Kidney epithelial cell (primary cell): ENCODE measurements around the gene TECR. TPM values are rescaled to one million over a fixed set of nuclear protein-coding genes. Genes with fewer than 3 reads are reported as not detected.

Experiments
- DNase-seq: peaks from one replicate; pipeline ENCODE4 v3.0.0-alpha.2; 2010; ENCODE audit warnings: low read depth
- H3K27me3 ChIP-seq: 2 replicates; pipeline ENCODE4 v1.6.0; 2011; ENCODE audit warnings: low read length; ENCODE audit not compliant: control insufficient read depth, insufficient read depth
- H3K36me3 ChIP-seq: 2 replicates; pipeline ENCODE4 v1.5.1; 2011; ENCODE audit warnings: low read length; ENCODE audit not compliant: control insufficient read depth, insufficient read depth
- H3K4me3 ChIP-seq: 2 replicates; pipeline ENCODE4 v1.5.1; 2011; ENCODE audit warnings: low read depth, mild to moderate bottlenecking, control low read depth, low read length
- CTCF ChIP-seq: IDR thresholded peaks from 2 replicates; pipeline ENCODE4 v1.5.1; 2011; ENCODE audit warnings: mild to moderate bottlenecking, moderate library complexity, low read length, control low read depth, inconsistent platforms; ENCODE audit not compliant: insufficient read depth, poor library complexity, severe bottlenecking
- total RNA-seq: library from RNA; depleted of rRNA; stranded (reverse); fragments of >200 nt; gene quantifications from 2 replicates; pipeline ENCODE4 v1.2.3, GENCODE V29; 2015

Gene TECR
- total RNA-seq, 1 donor from 2014 or later = 55.0 TPM

GRCh38 chr19:14519245-14519859 is 10.0 kb upstream of the TECR start:
- DNase-seq = no peak
- no peaks in the 10 kb centered on the region for H3K36me3 ChIP-seq
- no peak for TF ChIP-seq CTCF
- no peaks in the 10 kb centered on the region for H3K27me3 ChIP-seq
- H3K4me3 ChIP-seq = no peak overlapping the region

- no peak overlapping the region for H3K4me3 ChIP-seq
- DNase-seq = peak; percentile 95
- TF ChIP-seq CTCF = no peak
These were observed 9.5 kb upstream of the TECR start for GRCh38 chr19:14519860-14520407.

GRCh38 chr19:14520543-14520942 is 8.9 kb upstream of the TECR start:
- no peak for DNase-seq
- no peaks in the 10 kb centered on the region for H3K27me3 ChIP-seq
- no peak for TF ChIP-seq CTCF
- no peak overlapping the region for H3K4me3 ChIP-seq
- H3K36me3 ChIP-seq = no peaks in the 10 kb centered on the region

More at GRCh38 chr19:14519860-14520407, 9.5 kb upstream of the TECR start:
- H3K36me3 ChIP-seq = no peaks in the 10 kb centered on the region
- no peaks in the 10 kb centered on the region for H3K27me3 ChIP-seq

GRCh38 chr19:14525729-14526128 is 3.7 kb upstream of the TECR start:
- Histone ChIP-seq H3K4me3 (no peak overlapping the region), H3K36me3 (no peaks in the 10 kb centered on the region), H3K27me3 (no peaks in the 10 kb centered on the region)
- DNase-seq = no peak
- TF ChIP-seq CTCF = no peak

GRCh38 chr19:14526423-14526822 is 3.0 kb upstream of the TECR start:
- Histone ChIP-seq H3K27me3 (no peaks in the 10 kb centered on the region), H3K36me3 (no peaks in the 10 kb centered on the region), H3K4me3 (no peak overlapping the region)
- TF ChIP-seq CTCF = no peak
- no peak for DNase-seq
